GM23338 (cell line): Measurements from ENCODE around the gene PODN. TPM values are rescaled to one million over a fixed set of nuclear protein-coding genes. Genes with fewer than 3 reads are reported as not detected.

Source experiments
- ATAC-seq: fragments of 200-7000 bp; cut with Tn5 transposase; 3 replicates; pipeline ENCODE4 v1.9.1; 2020
- DNase-seq: peaks from one replicate; pipeline ENCODE4 v3.0.0-alpha.2; 2015; ENCODE audit warnings: low spot score
- H2AFZ ChIP-seq: fragments of 200-600 bp; sonication (generic); 2 replicates; pipeline ENCODE4 v1.8.0; 2016; ENCODE audit warnings: antibody characterized with exemption, mild to moderate bottlenecking, moderate library complexity
- H3F3A ChIP-seq: fragments of 200-600 bp; sonication (generic); replicated peaks from 2 replicates; pipeline ENCODE4 v1.8.0; 2017; ENCODE audit warnings: antibody characterized with exemption, mixed run types, low read depth
- H3K27ac ChIP-seq: fragments of 200-600 bp; sonication (generic); 2 replicates; pipeline ENCODE4 v1.6.1; 2016; ENCODE audit warnings: low read depth
- H3K27me3 ChIP-seq: fragments of 200-600 bp; sonication (generic); 2 replicates; pipeline ENCODE4 v1.8.0; 2016; ENCODE audit warnings: mild to moderate bottlenecking, mixed run types, moderate library complexity; ENCODE audit not compliant: insufficient read depth
- H3K36me3 ChIP-seq: fragments of 200-600 bp; sonication (generic); 2 replicates; pipeline ENCODE4 v1.8.0; 2016; ENCODE audit warnings: mild to moderate bottlenecking; ENCODE audit not compliant: insufficient read depth
- H3K4me1 ChIP-seq: fragments of 200-600 bp; sonication (generic); 2 replicates; pipeline ENCODE4 v1.8.0; 2016; ENCODE audit warnings: mild to moderate bottlenecking, moderate library complexity; ENCODE audit not compliant: insufficient read depth
- H3K4me2 ChIP-seq: fragments of 200-600 bp; sonication (generic); 2 replicates; pipeline ENCODE4 v1.7.1; 2017; ENCODE audit warnings: mixed run types
- H3K4me3 ChIP-seq: fragments of 200-600 bp; sonication (generic); 2 replicates; pipeline ENCODE4 v1.6.1; 2016; ENCODE audit warnings: mixed run types
- H3K79me2 ChIP-seq: fragments of 200-600 bp; sonication (generic); replicated peaks from 2 replicates; pipeline ENCODE4 v1.8.0; 2017; ENCODE audit warnings: mild to moderate bottlenecking; ENCODE audit not compliant: insufficient read depth
- H3K9me2 ChIP-seq: fragments of 200-600 bp; sonication (generic); 2 replicates; pipeline ENCODE4 v1.8.0; 2017; ENCODE audit not compliant: insufficient read depth
- H4K20me1 ChIP-seq: fragments of 200-600 bp; sonication (generic); replicated peaks from 2 replicates; pipeline ENCODE4 v1.8.0; 2017; ENCODE audit warnings: mild to moderate bottlenecking; ENCODE audit not compliant: insufficient read depth
- H3K27ac Mint-ChIP-seq: 2 replicates; pipeline ENCODE4 v1.8.0; 2020; ENCODE audit warnings: inconsistent platforms, mild to moderate bottlenecking, moderate library complexity, mixed read lengths
- H3K27me3 Mint-ChIP-seq: 3 replicates; pipeline ENCODE4 v1.8.0; 2022; ENCODE audit warnings: low read depth, mild to moderate bottlenecking, moderate library complexity, mixed read lengths, inconsistent platforms; ENCODE audit not compliant: insufficient read depth, poor library complexity
- H3K36me3 Mint-ChIP-seq: 3 replicates; pipeline ENCODE4 v1.8.0; 2021; ENCODE audit warnings: low read depth, mild to moderate bottlenecking, inconsistent platforms, moderate library complexity, mixed read lengths
- H3K4me1 Mint-ChIP-seq: 3 replicates; pipeline ENCODE4 v1.8.0; 2020; ENCODE audit warnings: mild to moderate bottlenecking, inconsistent platforms, mixed read lengths
- H3K4me3 Mint-ChIP-seq: 3 replicates; pipeline ENCODE4 v1.8.0; 2021; ENCODE audit warnings: moderate library complexity, mild to moderate bottlenecking, inconsistent platforms, mixed read lengths
- H3K9me3 Mint-ChIP-seq: 3 replicates; pipeline ENCODE4 v1.8.0; 2020; ENCODE audit warnings: moderate library complexity, mild to moderate bottlenecking, inconsistent platforms, mixed read lengths
- CREB1 ChIP-seq: fragments of 250-450 bp; sonication (Bioruptor Pico); IDR thresholded peaks from 2 replicates; pipeline ENCODE4 v1.5.0; 2020; ENCODE audit warnings: low read depth, mild to moderate bottlenecking, moderate library complexity
- CTCF ChIP-seq, 2 experiments: fragments of 200-600 bp in 1 of 2; sonication (generic) in 1 of 2; conservative IDR thresholded peaks; 2 replicates each; pipeline versions ENCODE4 v1.5.1 to v1.6.1; 2016 to 2017; ENCODE audit warnings: antibody characterized with exemption in 2 of 2, low read depth in 2 of 2, mild to moderate bottlenecking in 2 of 2, moderate library complexity in 1 of 2
- ETS1 ChIP-seq: IDR thresholded peaks from 2 replicates; pipeline ENCODE4 v1.6.1; 2016; ENCODE audit warnings: antibody characterized with exemption
- EZH2 ChIP-seq: fragments of 200-600 bp; sonication (generic); IDR thresholded peaks from one replicate; pipeline ENCODE4 v1.8.0; 2017; ENCODE audit warnings: antibody characterized with exemption, mild to moderate bottlenecking, low read depth; ENCODE audit not compliant: unreplicated experiment
- EZH2phosphoT487 ChIP-seq: fragments of 200-600 bp; sonication (generic); IDR thresholded peaks from one replicate; pipeline ENCODE4 v1.8.1; 2018; ENCODE audit warnings: antibody characterized with exemption; ENCODE audit not compliant: unreplicated experiment
- JUNB ChIP-seq: IDR thresholded peaks from one replicate; pipeline ENCODE4 v1.6.1; 2016; ENCODE audit warnings: antibody characterized with exemption; ENCODE audit not compliant: unreplicated experiment
- NANOG ChIP-seq: IDR thresholded peaks from 2 replicates; pipeline ENCODE4 v1.6.1; 2016; ENCODE audit warnings: antibody characterized with exemption, borderline replicate concordance
- POLR2AphosphoS5 ChIP-seq: IDR thresholded peaks from 2 replicates; pipeline ENCODE4 v1.6.1; 2016; ENCODE audit warnings: antibody characterized with exemption, low read depth
- REST ChIP-seq: IDR thresholded peaks from one replicate; pipeline ENCODE4 v1.6.1; 2018; ENCODE audit warnings: antibody characterized with exemption; ENCODE audit not compliant: unreplicated experiment
- STAT1 ChIP-seq: IDR thresholded peaks from one replicate; pipeline ENCODE4 v1.6.1; 2016; ENCODE audit warnings: antibody characterized with exemption; ENCODE audit not compliant: unreplicated experiment
- ZNF114 ChIP-seq: fragments of 250-450 bp; sonication (Bioruptor Pico); IDR thresholded peaks from 2 replicates; pipeline ENCODE4 v1.5.0; 2020; ENCODE audit warnings: mild to moderate bottlenecking, moderate library complexity
- ZNF331 ChIP-seq: fragments of 250-450 bp; sonication (Bioruptor Pico); IDR thresholded peaks from 2 replicates; pipeline ENCODE4 v1.5.0; 2020; ENCODE audit warnings: low read depth, mild to moderate bottlenecking, moderate library complexity
- ZNF462 ChIP-seq: fragments of 250-450 bp; sonication (Bioruptor Pico); IDR thresholded peaks from 2 replicates; pipeline ENCODE4 v1.5.0; 2020; ENCODE audit warnings: mild to moderate bottlenecking, moderate library complexity
- polyA plus RNA-seq: library from polyadenylated mRNA; unstranded; fragments of >200 nt; fragmentation: Nextera tagmentation; extraction: Ambion mirVana; gene quantifications from 2 replicates; pipeline ENCODE4 v1.2.1, GENCODE V29; 2016
- total RNA-seq: library from RNA; depleted of rRNA; stranded (reverse); fragments of >200 nt; shearing (Covaris generic); gene quantifications from 2 replicates; pipeline ENCODE4 v1.2.3, GENCODE V29; 2014

PODN gene
- total and polyA plus RNA-seq, 2 experiments from 2014 or later = 0.16 to 0.24 TPM

- Histone ChIP-seq H3K27me3 (peaks cover 35% of the 10 kb centered on the region), H3K27ac (no peak overlapping the region), H2AFZ (no peak overlapping the region), H3K4me2 (no peak overlapping the region), H3K4me3 (no peak overlapping the region), H4K20me1 (no peaks in the 10 kb centered on the region), H3K9me2 (no peaks in the 10 kb centered on the region), H3K36me3 (no peaks in the 10 kb centered on the region), H3F3A (no peaks in the 10 kb centered on the region), H3K4me1 (peaks cover 6% of the 10 kb centered on the region; the same call in 1 of the 2 replicates), H3K79me2 (no peaks in the 10 kb centered on the region)
- Mint-ChIP-seq H3K27ac (no peak overlapping the region), H3K4me3 (no peak overlapping the region), H3K4me1 (no peaks in the 10 kb centered on the region), H3K27me3 (peaks cover 23% of the 10 kb centered on the region), H3K36me3 (no peaks in the 10 kb centered on the region), H3K9me3 (no peaks in the 10 kb centered on the region)
- ATAC-seq (no peak), DNase-seq (no peak)
- TF ChIP-seq CTCF (conservative IDR thresholded peaks at IDR 0.05; ENCODE audit: low read depth in 2 of 2) (no peak), ZNF462 (CRISPR knock-in tag) (no peak), JUNB (no peak), EZH2 (no peak), NANOG (no peak), ZNF114 (CRISPR knock-in tag) (no peak), POLR2AphosphoS5 (no peak), ETS1 (no peak), STAT1 (no peak), EZH2phosphoT487 (no peak), REST (no peak), CREB1 (no peak), ZNF331 (CRISPR knock-in tag) (no peak)
Measured at GRCh38 chr1:53057127-53057526, 4.9 kb upstream of the PODN start.
